ENCODE measurements around the gene WDR73.
"Not testable (repeated sequence)": the region's sequence is repeated elsewhere in the genome, so short reads cannot be mapped to it uniquely, and the experiment has no call there.

The WDR73 gene

DNA sequence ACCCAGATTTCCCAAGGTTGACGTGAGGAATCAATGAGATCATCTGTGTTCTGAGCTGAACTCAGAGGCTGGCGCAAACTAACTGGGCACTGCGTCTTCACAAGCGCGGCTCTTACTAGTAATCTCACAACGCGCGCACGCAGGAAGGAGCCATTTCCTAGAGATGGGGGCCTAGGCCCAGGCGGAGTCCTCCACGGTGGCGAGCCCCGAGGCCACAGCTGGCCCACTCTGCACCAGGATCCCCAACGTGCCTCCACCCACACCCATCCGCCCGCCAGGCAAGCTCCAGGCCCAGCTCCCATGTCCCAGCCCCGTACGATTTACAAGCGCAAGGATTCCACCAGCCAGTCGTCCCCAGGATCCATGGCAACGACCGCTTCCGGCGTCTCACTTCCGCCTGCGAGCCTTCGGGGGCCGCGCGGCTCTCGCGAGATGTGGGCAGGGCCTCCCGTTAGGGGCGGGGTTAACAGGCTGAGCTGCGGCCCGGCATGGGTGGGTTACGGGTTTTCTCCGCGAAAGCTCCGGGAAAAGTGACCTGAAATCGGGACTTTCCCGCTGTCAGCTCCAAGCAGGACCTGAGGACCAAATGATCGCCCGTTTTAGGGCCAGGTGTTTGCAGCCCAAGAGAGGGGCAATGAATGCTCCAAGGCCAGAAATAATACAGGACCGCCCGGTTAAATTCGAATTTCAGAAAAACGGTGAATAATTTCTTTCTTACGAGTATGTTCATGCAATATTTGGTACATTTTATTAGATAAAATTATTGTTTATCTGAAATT lies at the start of gene WDR73:
Gene WDR73 (minus strand): TSS at position 374 of the 779 bp plus-strand sequence. CDS start 9 bp downstream, at position 365.
- peak; percentile 98 for DNase-seq (ENCODE audit: low read depth)

GRCh38 chr15:84703808-84704207 lies 49.7 kb upstream of the WDR73 start:
- no peak for DNase-seq (ENCODE audit: low read depth)

DNA sequence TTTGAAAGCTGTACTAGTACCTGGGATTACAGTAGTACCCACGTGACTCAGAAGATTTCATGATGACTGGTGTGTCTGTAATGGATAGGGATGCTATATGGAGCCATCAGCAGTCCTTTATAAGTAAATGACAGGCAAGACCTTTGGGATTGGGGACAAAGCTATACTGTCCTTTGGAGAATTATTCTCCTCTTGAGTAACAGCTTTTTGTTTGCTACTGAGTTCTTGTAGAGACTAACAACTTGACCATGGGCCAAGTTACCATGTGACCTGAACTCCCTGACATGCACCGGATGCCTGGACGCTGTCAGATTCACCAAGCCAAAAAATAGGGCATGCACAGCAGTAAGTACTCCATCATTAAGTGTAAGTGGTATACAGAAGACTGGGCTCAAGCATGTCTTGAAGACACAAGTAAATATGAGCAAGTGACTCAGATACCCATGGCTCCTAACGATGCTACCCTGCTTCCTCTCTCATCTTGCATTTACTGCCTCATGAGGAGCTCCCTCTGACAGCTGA lies 48.9 kb upstream of the WDR73 start:
- DNase-seq (ENCODE audit: low read depth): no peak

DNA sequence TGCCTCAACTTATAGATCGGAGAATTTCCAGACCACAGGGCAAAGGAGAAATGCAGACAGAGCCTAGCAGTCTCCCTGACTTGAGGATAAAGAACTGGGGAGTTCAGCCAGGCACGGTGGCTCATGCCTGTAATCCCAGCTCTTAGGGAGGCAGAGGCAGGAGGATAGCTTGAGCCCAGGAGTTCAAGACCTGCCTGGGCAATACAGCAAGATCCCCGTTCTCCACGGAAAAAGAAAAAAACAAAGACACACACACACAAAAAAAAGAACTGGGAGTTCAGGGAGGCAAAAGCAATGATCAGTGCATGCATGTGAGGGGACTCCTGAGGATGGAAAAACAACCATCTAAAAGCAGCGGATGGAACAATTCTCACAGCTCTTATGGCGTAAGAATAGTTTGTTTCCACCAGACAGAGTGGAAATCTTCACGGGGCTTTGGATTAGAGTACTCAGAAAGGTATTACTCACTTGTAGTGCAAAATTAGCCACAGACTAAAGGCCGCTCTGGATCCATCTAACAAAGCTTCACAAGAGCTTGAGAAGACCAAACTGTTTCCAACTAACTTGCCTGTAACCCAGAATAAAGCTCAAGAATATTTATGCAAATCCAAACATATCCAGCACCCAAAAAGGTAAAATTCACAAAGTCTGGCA lies 45.6 kb upstream of the WDR73 start:
- no peak for DNase-seq (ENCODE audit: low read depth)

DNA sequence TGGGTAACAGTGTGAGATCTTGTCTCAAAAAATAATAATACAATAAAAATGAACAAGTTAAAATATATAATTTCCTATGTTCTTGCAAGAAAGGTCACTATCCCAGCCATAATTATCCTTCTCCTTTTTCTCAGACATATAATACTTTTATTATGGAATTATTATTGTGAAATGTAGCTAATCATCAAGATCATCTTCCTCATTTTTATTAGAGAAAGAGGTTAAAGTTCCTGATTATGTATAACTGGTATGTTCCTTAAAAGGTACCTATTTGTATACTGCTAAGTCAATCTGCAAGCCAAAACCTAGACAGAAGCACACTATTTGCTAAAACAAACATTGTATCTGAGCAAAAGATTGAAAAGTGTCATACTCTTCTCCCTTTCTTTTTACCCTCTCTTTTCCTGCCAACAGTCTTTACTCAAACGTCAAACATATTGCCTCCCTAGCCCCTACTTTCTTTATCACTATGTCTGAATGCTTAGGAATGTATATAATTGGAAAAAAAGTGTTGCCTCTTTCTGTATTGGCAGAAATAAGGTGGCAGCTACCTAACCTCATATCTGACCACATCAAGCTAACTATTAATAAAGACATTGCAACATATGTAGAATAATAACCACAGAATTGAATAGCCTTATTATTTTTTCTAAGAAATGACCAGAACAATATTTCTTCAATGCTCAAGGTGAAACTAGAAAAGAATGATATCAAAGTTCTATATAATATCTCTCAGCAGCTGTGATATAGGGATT lies 43.3 kb upstream of the WDR73 start:
- no peak for DNase-seq (ENCODE audit: low read depth)

DNA sequence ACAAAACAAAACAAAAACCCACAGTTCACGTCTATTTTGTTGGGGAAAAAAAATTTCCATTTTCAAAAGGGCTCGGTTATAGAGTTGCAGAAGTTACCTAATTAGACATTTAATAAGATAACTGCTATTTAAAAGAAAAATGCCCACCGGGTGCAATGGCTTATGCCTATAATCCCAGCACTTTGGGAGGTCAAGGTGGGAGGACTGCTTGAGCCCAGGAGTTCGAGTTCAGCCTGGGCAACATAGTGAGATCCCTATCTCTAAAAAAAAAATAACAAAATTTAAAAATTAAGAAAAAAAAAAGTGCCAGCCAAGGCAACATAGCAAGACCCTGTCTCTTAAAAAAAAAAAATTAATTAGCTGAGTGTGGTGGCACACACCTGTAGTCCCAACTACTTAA lies 42.7 kb upstream of the WDR73 start:
- no peak for DNase-seq (ENCODE audit: low read depth)

- no peak for DNase-seq (ENCODE audit: low read depth)
Observed at GRCh38 chr15:84690342-84690741, 36.3 kb upstream of the WDR73 start.

- no peak for DNase-seq (ENCODE audit: low read depth)
Observed at GRCh38 chr15:84689858-84690257, 35.8 kb upstream of the WDR73 start.

GRCh38 chr15:84686446-84686845 lies 32.4 kb upstream of the WDR73 start:
- DNase-seq (ENCODE audit: low read depth): not testable (repeated sequence)

DNA sequence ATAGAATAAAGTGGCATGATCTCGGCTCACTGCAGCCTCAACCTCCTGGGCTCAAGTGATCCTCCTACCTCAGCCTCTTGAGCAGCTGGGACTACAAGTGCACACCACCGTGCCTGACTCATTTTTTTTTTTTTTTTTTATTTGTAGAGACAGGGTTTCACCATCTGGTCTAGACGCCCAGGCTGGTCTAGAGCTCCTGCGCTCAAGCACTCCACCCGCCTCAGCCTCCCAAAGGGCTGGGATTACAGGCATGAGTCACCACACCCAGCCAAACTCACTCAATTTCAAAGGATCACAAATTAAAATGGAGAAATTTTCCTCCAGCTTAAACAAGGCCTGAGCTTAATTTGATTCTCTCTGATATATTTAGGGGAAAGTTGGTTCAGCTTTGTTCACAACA lies 31.2 kb upstream of the WDR73 start:
- DNase-seq (ENCODE audit: low read depth): no peak

GRCh38 chr15:84684092-84684491 lies 30.0 kb upstream of the WDR73 start:
- DNase-seq (ENCODE audit: low read depth): no peak

DNA sequence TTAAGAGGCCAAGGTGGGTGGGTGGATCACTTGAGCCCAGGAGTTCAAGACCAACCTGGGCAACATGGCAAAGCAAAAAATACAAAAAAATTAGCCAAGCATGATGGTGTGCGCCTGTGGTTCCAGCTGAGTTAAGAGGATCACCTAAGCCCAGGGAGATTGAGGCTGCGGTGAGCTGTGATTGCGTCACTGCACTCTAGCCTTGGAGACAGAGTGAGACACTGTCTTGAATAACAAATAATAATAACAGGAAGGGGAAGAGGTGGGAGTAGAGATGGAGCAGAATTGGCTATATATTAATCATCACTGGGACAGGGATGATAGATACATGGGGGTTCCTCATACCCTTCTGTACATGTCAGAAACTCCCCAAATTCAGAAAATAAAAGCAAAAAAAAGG lies 27.7 kb upstream of the WDR73 start:
- no peak for DNase-seq (ENCODE audit: low read depth)

GRCh38 chr15:84671211-84671610 lies 17.1 kb upstream of the WDR73 start:
- DNase-seq (ENCODE audit: low read depth): no peak

DNA sequence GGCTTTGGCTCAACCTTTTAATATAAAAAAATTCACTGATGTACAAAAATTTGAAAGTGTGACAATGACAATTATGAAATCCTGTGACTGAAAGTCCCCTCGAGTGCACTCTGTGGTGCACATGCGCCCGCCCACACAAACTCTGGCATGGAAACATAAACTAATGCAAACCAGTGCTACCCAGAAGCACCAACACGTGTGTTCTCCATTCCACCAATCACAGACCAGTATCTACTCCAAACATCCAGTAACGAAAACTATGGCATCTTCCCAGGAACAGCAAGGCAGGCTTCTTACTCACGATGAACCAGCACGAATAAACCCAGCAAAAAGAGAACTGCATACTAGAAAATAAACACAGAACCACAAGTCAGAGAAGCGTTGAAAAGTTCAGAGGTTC lies 15.6 kb upstream of the WDR73 start:
- DNase-seq (ENCODE audit: low read depth): no peak

GRCh38 chr15:84668221-84668982 lies 14.3 kb upstream of the WDR73 start:
- DNase-seq (ENCODE audit: low read depth): no peak

DNA sequence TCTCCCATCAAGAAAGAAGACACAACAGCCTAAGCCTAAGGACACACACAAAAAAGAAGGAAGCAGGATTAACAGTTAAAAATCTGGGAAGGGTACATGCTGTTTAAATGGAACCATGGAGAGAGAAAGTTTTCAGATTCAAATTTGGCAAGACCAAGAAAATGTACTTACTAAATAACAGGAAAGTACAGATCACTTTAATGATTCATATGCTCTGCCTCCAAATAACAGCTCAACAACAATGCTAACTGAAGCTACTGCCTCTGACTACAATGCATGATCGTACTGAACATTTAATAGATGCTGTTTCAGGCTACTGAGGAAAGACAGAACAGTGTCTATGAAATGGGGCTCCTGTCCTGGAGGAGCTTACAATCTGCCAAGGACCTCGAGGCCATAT lies 12.3 kb upstream of the WDR73 start:
- DNase-seq (ENCODE audit: low read depth): no peak

DNA sequence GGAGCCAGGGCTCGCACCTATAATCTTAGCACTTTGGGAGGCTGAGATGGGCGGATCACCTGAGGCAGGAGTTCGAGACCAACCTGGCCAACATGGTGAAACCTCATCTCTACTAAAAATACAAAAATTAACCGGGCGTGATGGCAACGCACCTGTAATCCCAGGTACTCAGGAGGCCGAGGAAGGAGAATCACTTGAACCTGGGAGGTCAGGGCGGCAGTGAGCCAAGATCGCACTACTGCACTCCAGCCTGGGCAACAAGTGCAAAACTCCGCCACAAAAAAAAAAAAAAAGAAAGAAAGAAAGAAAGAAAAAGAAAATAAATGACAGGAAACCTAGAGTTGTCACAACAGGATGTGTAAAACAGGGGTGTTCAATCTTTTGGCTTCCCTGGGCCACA lies 6.9 kb upstream of the WDR73 start:
- DNase-seq (ENCODE audit: low read depth): no peak

- no peak for DNase-seq (ENCODE audit: low read depth)
Observed at GRCh38 chr15:84659904-84660781, 6.1 kb upstream of the WDR73 start.

DNA sequence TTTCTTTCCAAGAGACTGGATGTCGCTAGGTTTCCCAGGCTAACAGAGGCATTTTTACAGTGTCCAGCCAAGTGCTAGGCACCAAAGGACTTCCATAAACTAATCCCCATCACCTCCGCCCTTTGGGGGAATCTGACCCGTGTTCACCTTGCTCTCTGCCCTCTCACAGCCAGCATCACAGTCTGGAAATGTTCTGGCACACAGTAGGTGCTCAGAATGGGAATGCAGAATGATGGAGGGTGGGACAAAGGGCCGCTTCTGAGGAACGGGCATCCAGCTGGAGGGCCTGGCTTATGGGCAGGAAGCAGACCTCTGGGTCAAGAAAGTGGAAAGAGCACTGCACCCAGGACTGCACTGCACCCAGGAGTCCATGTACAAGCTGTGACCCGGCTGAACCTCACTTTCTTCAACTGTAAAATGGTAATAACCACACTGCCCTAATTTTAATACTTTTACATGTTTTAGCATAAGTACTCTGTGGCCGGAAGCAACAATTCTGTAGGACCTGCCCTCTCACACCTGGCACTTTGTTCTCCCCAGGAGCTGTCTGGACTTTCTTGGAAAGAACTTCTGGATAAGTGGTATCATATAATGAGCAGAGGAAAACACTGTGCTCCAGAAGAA lies 4.8 kb upstream of the WDR73 start:
- DNase-seq (ENCODE audit: low read depth): no peak

DNA sequence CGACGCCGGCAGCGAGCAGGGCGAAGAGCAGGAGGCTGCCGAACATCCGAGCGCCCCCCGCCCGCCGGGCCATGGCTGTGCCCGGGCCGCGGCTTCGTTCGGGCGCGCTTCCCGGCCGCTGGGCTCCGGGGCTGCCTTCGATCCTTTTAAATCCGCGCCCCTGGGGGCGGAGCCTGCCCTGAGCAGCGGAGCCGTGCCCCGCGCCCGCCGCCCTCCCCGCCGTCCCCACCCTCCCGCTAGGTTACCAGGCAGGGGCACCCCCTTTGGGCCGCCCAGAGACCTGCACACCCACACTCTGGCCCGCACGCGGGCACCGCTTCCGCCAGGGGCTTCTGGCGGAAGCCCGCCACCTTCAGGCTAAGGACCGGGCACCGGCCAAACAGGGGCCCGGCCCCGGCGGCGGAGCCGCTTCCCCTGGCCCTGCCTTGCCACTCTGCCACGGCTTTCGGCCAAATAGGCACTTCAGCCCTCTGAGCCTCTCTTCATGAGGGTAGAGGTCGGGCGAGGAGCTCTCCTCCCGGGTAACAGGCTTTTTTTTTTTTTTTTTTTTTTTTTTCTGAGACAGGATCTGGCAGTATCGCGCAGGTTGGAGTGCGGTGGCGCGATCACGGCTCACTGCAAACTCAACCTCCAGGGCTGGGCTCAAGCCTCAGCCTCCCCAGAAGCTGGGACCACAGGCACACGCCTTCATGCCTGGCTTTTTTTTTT lies 4.2 kb upstream of the WDR73 start, which contains the start of gene NMB:
Gene NMB (minus strand): TSS at position 120 of the 708 bp plus-strand sequence. CDS start 47 bp downstream, at position 73.
- peak; percentile 61 for DNase-seq (ENCODE audit: low read depth)

Data from stimulated activated CD8-positive, alpha-beta memory T cell treated with anti-CD3 and anti-CD28 coated beads, Interleukin-12 subunit alpha, Interleukin-12 subunit beta, amount 100 ng/mL, for 1 hour (primary cell).